ENCODE data around the gene KHDC3L.

KHDC3L gene

GRCh38 chr6:73362358-73362757 is at the start of gene KHDC3L:
KHDC3L (plus strand) TSS chr6:73362658; CDS start chr6:73362730, 72 bp downstream.
- DNase-seq (ENCODE audit: low read depth): no peak

- DNase-seq (ENCODE audit: low read depth): no peak
Measured at GRCh38 chr6:73314577-73315492, 47.6 kb upstream of the KHDC3L start.

GRCh38 chr6:73323323-73323722 is 39.1 kb upstream of the KHDC3L start:
- DNase-seq (ENCODE audit: low read depth): no peak

GRCh38 chr6:73325656-73326055 is 36.8 kb upstream of the KHDC3L start:
- DNase-seq (ENCODE audit: low read depth): no peak

GRCh38 chr6:73328790-73329189 is 33.7 kb upstream of the KHDC3L start:
- DNase-seq (ENCODE audit: low read depth): no peak

GRCh38 chr6:73329201-73329600 is 33.3 kb upstream of the KHDC3L start:
- no peak for DNase-seq (ENCODE audit: low read depth)

- no peak for DNase-seq (ENCODE audit: low read depth)
Measured at GRCh38 chr6:73339340-73339739, 23.1 kb upstream of the KHDC3L start.

GRCh38 chr6:73340048-73340447 is 22.4 kb upstream of the KHDC3L start:
- DNase-seq (ENCODE audit: low read depth): no peak

GRCh38 chr6:73341335-73341734 is 21.1 kb upstream of the KHDC3L start:
- no peak for DNase-seq (ENCODE audit: low read depth)

GRCh38 chr6:73342174-73342573 is 20.3 kb upstream of the KHDC3L start:
- no peak for DNase-seq (ENCODE audit: low read depth)

GRCh38 chr6:73343164-73343563 is 19.3 kb upstream of the KHDC3L start:
- no peak for DNase-seq (ENCODE audit: low read depth)

DNA sequence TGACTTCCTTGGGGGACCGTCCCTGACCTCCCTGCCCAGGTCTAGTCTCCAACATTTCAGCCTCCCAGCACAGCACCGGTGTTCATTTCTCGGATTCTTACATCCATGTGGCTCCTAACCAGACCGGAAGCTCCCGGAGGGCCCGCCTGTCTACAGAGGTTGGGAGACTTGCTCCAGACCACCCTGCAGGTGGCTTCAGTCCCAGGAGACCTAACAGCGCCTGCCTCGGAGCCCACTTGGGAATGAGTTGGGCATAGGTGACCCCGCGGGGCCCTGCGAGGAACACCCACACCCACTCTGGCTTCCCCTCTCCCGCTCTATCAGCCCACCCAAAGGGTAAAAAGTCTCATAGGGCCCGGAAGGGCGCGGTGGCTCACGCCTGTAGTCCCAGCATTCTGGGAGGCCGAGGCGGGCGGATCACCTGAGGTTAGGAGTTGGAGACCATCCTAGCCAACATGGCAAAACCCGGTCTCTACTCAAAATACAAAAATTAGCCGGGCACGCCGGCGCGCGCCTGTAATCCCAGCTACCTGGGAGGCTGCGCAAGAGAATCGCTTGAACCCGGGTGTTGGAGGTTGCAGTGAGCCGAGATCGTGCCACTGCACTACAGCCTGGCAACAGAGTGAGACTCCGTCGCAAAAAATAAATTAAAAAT is 13.8 kb upstream of the KHDC3L start:
- DNase-seq (ENCODE audit: low read depth): no peak

GRCh38 chr6:73349311-73349710 is 13.1 kb upstream of the KHDC3L start:
- no peak for DNase-seq (ENCODE audit: low read depth)

DNA sequence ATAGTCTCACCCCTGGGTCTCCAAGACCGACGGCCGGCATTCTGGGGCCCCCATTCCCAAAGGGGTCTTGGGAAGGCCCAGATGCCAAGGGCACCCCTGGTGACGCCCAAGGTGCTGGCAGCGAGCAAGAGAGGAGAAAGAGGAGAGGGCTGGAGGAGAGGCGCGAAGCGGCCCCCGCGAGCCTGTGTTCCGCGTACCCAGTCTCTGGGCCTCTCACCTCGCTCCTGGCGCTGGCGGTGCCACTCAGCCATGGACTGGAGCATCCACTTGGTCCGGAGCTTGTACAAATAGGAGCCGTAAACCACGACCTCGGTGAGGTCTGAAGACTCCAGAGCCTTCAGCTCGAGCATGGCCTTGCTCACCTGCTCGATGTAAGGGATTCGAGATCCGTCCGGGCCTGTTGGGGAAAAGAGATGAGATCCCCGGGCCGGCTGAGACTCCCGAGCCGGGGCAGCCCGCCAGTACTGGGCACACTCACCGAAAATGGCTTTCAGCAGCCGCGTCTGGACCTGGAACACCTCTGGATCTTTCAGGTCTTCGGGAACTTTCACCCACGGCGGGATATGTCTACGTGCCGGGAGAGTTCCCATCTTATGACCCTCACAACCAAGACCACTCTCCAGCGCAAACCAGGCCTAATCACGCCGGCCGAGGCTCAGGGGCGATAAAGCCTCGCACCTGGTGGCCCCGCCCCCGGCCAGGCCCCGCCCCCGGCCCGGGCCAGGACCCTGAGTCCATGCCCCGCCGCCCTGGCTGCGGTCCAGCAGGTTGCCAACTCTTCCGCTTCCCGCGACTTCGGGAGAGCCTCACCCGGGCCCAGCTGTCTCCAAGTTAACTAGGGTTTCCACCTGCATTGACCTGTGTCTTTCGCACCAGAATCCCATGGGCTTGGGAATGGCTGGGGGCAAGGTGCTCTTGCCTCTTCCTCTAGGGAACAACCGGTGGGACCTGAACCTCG is 8.5 kb upstream of the KHDC3L start, which contains the start of gene DPPA5:
Gene DPPA5 (minus strand): TSS at position 641 of the 958 bp plus-strand sequence. CDS start 51 bp downstream, at position 590.
- no peak for DNase-seq (ENCODE audit: low read depth)

GRCh38 chr6:73362869-73363536 is 545 bp downstream of the KHDC3L start:
- DNase-seq (ENCODE audit: low read depth): no peak

DNA sequence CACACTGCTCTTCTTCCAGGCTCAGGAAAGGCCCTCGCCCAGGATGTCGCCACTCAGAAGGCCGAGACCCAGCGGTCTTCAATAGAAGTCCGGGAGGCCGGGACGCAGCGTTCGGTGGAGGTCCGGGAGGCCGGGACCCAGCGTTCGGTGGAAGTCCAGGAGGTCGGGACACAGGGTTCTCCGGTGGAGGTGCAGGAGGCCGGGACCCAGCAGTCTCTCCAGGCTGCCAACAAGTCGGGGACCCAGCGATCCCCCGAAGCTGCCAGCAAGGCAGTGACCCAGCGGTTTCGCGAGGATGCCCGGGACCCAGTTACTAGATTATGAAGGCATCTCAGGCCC is 1.0 kb downstream of the KHDC3L start:
- no peak for DNase-seq (ENCODE audit: low read depth)

DNA sequence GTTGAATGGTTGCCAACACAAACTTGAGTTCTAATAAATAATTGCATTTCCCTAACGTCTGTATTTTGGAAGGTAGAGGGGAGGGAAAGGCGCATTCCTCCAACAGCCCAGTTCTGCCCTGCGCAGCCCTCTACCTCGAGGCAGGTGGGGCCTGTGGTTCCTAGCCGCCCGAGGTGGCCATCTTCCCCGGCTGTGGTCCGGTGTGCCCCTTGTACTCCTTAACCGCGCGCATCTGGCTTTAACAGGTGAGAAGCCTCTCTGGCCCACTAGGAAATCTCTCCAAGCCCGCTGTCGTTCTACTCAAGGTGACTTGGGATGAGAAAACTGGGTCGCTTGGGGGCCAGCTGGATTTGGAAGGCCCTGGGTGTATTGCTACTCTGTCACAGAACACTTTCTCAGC is 1.7 kb downstream of the KHDC3L start:
- no peak for DNase-seq (ENCODE audit: low read depth)

- DNase-seq (ENCODE audit: low read depth): no peak
Measured at GRCh38 chr6:73364549-73364948, 2.1 kb downstream of the KHDC3L start.

- DNase-seq (ENCODE audit: low read depth): no peak
Measured at GRCh38 chr6:73367761-73368355, 5.4 kb downstream of the KHDC3L start.

- no peak for DNase-seq (ENCODE audit: low read depth)
Measured at GRCh38 chr6:73368675-73369074, 6.2 kb downstream of the KHDC3L start.

GRCh38 chr6:73369157-73369556 is 6.7 kb downstream of the KHDC3L start:
- DNase-seq (ENCODE audit: low read depth): no peak

Measured in stimulated activated CD8-positive, alpha-beta memory T cell treated with anti-CD3 and anti-CD28 coated beads, Interleukin-7, amount 100 ng/mL, for 24 hours (primary cell).